HG02610 (cell line): Measurements from ENCODE around the gene TAF1L.
A peak's percentile ranks its signal among the peaks of the same experiment; 100 is the strongest.
"Not testable (repeated sequence)": the region's sequence is repeated elsewhere in the genome, so short reads cannot be mapped to it uniquely, and the experiment has no call there.

Experiments used
- ATAC-seq: cut with Tn5 transposase; IDR thresholded peaks from one replicate; pipeline ENCODE4 v1.9.1; 2021; ENCODE audit warnings: mild to moderate bottlenecking, moderate library complexity; ENCODE audit not compliant: unreplicated experiment

TAF1L gene, protein sequence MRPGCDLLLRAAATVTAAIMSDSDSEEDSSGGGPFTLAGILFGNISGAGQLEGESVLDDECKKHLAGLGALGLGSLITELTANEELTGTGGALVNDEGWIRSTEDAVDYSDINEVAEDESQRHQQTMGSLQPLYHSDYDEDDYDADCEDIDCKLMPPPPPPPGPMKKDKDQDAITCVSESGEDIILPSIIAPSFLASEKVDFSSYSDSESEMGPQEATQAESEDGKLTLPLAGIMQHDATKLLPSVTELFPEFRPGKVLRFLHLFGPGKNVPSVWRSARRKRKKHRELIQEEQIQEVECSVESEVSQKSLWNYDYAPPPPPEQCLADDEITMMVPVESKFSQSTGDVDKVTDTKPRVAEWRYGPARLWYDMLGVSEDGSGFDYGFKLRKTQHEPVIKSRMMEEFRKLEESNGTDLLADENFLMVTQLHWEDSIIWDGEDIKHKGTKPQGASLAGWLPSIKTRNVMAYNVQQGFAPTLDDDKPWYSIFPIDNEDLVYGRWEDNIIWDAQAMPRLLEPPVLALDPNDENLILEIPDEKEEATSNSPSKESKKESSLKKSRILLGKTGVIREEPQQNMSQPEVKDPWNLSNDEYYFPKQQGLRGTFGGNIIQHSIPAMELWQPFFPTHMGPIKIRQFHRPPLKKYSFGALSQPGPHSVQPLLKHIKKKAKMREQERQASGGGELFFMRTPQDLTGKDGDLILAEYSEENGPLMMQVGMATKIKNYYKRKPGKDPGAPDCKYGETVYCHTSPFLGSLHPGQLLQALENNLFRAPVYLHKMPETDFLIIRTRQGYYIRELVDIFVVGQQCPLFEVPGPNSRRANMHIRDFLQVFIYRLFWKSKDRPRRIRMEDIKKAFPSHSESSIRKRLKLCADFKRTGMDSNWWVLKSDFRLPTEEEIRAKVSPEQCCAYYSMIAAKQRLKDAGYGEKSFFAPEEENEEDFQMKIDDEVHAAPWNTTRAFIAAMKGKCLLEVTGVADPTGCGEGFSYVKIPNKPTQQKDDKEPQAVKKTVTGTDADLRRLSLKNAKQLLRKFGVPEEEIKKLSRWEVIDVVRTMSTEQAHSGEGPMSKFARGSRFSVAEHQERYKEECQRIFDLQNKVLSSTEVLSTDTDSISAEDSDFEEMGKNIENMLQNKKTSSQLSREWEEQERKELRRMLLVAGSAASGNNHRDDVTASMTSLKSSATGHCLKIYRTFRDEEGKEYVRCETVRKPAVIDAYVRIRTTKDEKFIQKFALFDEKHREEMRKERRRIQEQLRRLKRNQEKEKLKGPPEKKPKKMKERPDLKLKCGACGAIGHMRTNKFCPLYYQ (N-terminal part only)

DNA sequence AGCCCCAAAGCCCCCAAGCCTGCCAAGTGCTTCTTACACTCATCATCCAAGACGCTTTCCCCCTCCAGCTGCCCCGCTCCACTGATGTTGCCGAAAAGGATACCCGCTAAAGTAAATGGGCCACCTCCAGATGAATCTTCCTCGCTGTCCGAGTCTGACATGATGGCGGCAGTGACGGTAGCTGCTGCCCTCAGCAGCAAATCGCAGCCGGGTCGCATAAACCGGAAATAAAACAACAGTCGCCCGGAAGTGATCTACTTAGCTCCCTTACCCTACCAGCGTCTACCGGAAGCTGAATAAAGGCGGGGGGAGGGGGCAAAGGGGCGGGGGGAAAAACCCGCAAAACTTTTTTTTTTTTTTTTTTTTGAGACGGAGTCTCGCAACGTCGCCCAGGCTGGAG lies at the start of gene TAF1L:
Gene TAF1L (minus strand): TSS at position 308 of the 400 bp plus-strand sequence. CDS start 90 bp downstream, at position 218.
- no peak for ATAC-seq

DNA sequence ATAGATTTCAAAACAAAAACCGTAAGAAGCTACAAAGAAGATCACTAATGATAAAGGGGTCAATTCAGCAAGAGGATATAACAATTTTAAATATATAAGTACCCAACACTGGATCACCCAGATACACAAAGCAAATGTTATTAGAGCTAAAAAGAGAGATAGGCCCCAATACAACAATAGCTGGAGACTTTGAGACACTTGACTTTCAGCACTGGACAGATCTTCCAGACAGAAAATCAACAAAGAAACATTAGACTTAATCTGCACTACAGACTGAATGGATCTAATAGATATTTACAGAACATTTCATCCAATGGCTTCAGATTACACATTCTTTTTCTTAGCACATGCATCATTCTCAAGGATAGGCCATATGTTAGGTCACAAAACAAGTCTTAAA lies 46.3 kb upstream of the TAF1L start:
- ATAC-seq, result no peak

DNA sequence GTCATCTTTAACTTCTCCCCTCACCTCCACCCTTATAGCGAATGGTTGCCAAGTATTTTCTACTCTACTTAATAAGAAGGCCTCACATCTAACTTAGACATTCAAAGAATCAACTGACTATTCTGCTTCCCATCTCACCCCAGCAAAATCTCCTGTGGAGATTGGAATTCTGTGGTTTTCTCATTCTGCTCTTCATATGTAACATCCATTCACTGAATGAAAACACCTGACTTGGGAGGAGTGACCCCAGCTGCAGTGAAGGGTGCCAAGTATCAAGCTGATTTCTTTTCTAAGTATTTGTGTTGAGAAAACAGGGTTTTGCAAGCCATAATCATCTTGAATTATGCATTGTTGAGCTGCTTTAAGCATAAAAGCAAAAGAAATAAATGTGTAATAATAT lies 42.5 kb upstream of the TAF1L start:
- no peak for ATAC-seq

DNA sequence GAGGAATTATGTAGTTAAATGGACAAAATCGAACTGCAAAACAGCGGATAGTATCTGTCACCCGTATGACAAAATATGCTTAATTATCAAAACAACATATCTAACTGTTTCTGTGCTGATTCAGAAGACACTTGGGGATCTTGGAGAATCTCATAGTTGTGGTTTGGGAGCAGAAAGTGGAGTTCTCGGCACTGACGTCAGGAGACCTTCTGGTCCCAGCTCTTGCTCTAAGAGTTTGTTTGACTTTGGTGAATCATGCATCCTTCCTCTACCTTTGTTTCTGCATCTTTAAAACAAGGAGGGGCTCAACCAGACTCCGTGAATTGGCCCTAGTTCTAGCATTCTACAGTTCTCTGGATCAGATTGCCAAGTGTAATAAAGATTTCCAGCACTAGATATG lies 37.0 kb upstream of the TAF1L start:
- ATAC-seq, result no peak

DNA sequence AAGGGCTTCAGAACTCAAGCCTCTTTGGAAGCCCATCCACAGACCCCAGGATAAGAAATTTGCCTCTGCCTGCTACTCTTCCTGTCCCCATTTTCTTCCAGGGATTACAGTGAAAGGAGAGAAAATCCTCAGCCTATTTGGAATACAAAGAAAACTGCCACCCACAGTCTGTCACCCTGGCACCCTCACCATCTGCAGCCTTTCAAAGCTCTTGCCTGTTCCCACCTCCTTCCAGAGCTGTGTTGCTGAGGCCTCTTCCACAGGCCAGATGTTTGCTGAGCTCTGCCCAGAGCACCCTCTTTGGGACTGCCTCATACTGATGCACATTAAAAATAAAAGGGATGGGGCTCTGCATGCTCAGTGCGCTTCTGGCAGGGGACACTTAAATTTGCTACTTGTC lies 35.9 kb upstream of the TAF1L start:
- ATAC-seq, result no peak

DNA sequence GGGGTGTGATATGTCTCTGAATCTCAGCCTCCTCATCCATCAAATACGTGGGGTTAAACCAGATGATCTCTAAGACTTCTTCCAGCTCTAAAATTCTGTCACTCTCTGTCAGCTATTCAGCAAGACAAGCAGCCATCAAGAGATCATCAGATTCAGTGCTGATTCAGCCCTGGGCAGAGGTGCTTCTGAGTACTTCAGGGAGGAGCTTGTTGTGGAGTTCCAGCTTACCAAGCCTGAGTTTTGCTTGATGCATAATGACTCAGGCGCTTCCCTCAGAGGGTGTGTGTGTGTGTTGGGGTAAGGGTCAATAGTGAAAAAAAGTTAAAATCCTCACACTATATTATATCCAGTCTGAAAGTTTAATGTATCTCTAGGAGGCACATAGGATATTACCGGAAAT lies 29.6 kb upstream of the TAF1L start:
- ATAC-seq, result no peak

DNA sequence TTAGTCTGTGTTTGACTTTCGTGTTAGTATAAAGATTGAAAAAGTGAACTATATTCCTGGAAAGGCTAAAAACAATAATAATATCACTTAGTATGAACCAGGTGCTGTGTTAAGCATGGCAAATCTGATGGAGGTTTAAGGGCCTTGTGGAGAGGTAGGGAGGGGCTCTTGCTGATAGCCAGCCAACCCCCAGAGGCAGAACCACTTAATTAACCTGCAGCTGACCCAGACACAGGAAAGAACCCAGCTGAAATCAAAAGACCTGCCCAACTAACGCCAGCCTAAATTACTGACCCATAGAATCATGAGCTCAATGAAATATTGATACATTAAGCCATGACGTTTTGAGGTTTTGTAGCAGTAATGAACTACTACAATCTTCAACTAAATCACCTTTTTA lies 28.3 kb upstream of the TAF1L start:
- no peak for ATAC-seq

DNA sequence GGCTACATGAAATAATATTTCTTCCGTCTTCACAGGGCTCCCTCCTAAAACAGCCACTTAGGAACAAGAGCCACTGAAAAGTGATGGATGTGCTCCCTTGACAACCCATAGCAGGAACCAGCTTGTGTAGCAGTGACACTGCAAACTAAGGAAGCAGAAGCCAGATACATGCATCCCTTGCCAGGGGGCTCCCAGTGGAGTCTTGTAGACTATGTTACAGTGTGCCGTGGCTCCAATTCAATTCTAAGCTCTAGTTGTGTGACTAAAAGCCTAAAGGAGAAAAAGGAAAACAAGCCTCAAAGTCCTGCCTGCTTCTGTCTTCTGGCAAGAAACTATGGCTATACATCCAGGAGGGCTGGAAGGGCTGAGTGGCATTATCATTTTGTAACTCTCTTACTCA lies 12.2 kb upstream of the TAF1L start:
- ATAC-seq, result no peak

DNA sequence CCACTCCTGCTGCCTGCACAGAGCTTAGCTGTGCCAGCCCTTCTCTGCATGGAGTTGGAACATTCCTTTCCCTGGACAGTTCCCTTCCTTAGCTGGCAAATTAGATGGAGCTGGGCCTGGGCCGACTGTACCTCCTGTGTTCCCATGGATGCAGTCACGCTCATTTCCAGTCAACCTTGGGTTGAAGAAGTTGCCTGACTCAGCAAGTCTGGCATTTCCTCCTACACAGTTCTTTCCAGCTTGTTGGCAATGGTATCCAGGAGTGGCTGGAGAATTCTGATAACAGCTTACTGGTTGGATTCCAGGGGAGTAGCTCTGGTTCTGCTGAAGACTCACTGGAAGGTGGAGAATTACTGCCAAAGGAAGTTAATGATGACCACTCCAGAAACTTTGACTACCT lies 9.2 kb upstream of the TAF1L start:
- ATAC-seq, result no peak

DNA sequence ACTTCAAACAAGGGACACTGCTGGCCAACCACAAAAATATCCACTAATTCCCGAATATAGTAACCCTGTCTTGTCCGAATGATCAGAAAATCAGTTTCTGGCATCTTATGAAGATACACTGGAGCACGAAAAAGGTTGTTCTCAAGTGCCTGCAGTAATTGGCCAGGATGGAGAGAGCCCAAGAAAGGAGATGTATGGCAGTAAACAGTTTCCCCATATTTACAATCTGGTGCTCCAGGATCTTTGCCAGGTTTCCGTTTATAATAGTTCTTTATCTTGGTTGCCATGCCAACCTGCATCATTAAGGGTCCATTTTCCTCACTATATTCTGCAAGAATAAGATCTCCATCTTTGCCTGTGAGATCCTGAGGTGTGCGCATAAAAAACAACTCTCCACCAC lies 2.3 kb downstream of the TAF1L start:
- ATAC-seq, result not testable (repeated sequence)

DNA sequence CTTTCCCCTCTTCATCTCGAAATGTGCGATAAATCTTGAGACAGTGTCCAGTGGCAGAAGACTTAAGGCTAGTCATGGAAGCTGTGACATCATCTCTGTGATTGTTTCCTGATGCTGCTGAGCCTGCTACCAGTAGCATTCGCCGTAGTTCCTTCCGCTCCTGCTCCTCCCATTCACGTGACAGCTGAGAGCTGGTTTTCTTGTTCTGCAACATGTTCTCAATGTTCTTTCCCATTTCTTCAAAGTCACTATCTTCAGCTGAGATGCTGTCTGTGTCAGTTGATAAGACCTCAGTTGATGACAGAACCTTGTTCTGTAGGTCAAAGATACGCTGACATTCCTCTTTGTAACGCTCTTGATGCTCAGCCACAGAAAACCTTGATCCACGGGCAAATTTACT lies 3.5 kb downstream of the TAF1L start:
- ATAC-seq, result no peak

DNA sequence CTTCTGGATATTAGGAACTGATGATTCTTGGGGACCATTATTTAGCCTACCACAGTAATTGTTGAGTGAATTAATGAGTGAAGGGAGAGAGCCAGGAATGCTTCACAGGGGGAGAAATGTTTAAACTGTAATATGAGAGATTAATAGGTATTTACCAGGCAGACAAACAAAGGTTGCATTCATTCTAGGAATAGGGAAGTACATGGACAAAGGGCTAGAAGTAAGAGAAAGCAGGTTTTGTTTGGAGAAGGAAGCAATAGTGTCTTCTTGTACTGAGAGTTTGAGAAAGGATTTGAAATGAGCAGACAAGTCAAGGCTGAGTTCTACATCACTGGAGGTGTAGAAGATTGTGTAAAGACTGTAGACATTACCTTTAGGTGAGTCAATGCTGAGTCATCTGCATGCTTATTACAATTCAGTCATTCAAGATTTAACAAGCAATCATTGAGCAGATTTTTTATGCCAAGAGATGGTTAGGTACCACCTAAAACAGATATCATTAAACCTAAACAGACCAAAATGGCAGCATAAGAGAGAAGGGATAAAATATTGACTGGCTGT lies 8.0 kb downstream of the TAF1L start:
- no peak for ATAC-seq

DNA sequence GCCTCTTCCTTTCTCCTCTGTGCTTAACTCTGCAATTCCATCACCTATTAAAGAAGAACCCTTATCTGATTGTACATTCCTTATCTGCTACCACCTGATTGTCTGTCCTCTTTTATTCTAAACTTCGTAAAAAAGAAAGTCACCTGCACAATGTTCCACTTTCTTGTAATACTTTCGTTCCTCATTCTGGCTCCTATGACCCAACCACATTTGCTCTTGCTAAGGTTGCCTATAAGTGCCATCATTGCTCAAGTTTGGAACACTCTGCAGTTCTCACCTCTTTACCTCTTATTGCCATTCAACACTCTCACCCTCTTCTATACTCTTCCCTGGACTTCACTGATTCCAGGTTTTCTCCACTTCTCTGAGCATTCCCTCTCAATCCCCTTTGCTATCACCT lies 10.1 kb downstream of the TAF1L start:
- no peak for ATAC-seq

DNA sequence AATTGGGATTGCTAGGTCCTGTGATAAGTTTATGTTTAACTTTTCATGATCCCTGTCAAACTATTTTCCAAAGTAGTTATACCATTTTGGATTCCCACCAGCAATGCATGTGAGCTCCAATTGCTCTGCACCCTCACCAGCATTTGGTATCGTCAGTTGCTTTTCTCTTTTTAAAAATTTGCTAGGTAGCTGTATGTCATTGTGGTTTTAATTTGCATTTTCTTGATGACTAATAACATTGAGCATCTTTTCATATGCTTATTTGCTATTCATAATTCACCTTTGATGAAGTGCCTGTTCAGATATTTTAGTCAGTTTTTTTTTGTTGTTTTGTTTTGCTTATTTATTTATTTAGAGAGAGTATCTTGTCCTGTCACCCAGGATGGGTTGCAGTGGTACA lies 12.5 kb downstream of the TAF1L start:
- no peak for ATAC-seq

DNA sequence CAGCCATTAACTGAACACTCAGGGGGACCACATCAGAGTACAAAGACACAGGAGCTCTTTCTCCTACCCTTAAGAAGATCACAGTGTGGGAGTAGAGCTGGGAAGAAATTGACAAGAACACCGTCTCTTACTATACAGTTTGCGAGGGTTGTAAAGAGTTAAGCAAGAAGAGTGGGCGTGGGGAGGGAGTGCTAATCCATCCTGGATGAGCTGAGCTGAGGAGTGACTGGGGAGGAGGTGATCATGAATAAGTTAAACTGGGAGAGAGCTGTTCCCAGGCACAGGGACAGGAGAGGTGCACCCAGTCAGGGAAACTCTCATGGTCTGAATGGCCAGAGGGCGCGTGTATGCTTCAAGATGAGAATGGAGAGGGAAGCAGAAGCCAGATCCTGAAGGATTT lies 17.2 kb downstream of the TAF1L start:
- no peak for ATAC-seq

DNA sequence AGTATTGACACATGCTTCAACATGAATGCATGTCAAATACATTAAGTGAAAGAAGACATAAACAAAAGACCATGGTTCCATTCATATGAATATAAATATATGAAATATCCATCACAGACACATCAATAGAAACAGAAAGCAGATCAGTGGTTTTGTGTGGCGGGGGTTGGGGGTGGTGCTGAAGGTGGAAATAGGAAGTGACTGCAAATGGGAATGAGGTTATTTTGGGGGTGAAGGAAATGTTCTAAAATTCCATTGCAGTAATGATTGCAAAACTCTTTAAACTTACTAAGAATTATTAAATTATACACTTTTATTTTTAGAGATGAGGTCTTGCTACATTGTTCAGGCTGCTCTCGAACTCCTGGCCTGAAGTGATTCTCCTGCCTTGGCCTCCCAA lies 28.7 kb downstream of the TAF1L start:
- ATAC-seq, result no peak

DNA sequence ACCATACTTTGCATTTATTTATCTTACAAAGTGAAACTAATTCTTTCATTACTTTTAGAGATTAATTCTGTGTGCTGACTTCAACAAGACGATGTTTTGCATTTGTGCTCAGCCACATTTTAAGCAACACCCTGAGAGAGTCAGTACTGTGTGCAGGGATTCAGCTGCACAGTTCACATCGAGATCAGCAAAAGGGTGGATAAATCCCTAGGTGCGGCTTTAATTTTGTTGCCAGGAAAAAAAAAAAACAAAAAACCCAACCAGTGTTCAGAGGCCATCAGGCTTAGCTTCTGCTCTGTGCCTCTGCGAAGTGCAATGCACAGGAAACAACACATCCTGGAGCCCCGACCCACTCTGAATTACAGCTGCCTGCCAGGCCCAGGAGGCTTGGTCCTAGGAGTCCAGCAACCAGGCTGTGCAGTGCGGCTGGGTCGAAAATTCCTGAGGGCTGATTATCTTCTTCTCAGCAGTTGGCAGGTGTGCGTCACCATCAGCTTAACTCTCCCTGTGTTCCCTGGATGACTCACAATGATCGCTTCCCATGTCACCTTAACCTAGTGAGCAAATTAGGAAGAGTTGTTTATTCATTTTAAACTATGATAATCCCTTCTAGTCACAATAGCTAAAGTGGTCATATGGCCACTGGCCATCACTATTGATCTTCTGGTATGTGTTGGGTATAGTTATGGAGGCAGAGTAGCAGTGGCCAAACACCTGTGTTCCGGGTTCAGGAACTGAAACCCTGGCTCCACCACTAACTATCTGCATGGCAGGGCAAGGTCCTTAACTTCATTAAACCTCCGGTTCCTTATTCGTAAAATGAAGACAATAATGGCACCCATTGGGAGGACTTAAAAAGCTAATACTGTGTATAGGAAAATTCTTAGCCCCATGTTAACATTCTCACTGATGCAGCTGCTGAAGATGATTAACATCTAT lies 31.3 kb downstream of the TAF1L start:
- ATAC-seq, result peak; percentile 58

DNA sequence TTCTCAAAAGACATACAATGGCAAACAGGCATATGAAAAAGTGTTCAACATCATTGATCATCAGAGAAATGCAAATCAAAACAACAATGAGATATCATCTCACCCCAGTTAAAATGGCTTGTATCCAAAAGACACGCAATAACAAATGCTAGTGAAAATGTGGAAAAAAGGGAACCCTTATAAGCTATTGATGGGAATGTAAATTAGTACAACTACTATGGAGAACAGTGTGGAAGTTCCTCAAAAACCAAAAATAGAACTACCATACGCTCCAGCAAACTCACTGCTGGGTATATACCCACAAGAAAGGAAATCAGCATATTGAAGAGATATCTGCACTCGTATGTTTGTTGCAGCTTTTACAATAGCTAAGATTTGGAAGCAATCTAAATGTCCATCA lies 36.4 kb downstream of the TAF1L start:
- ATAC-seq, result not testable (repeated sequence)

DNA sequence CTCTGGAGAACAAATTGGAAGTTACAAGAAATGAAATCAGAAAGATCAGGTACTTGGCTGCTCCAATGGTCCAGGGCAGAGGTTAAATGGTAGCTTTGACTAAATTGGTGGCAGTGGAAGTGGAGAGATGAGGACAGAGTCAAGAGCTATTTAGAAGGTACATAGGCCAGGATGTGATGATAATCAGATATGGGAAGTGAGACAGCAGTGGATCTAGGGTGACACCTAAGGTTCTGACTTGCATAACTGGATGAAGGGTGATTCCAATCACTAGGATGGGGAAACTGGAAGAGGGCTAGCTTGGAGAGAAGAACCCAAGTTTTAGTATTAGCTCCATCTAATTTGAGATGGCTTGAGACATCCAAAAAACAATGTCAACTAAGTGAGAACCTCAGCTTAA lies 38.5 kb downstream of the TAF1L start:
- no peak for ATAC-seq
